ENCODE data around the gene MTCL1.

Gene MTCL1

GRCh38 chr18:8831112-8831511, 125.8 kb downstream of the MTCL1 start:
- TF ChIP-seq ZFX (IDR thresholded peaks at IDR 0.05) (no peak), CTCF (conservative IDR thresholded peaks at IDR 0.05) (no peak)
- H3K27ac ChIP-seq = no peak overlapping the region

- H3K27ac ChIP-seq = no peak overlapping the region
- TF ChIP-seq ZFX (IDR thresholded peaks at IDR 0.05) (no peak), CTCF (conservative IDR thresholded peaks at IDR 0.05) (no peak)
Observed at GRCh38 chr18:8831531-8831930, 126.2 kb downstream of the MTCL1 start.

- no peak overlapping the region for H3K27ac ChIP-seq
- no peak for TF ChIP-seq ZFX (IDR thresholded peaks at IDR 0.05)
Observed at GRCh38 chr18:8833480-8833879, 128.1 kb downstream of the MTCL1 start.

- H3K27ac ChIP-seq = no peak overlapping the region
- TF ChIP-seq CTCF (conservative IDR thresholded peaks at IDR 0.05) (no peak), ZFX (IDR thresholded peaks at IDR 0.05) (no peak)
Observed at GRCh38 chr18:8834881-8835280, 129.5 kb downstream of the MTCL1 start.

- no peak overlapping the region for H3K27ac ChIP-seq
- TF ChIP-seq ZFX (IDR thresholded peaks at IDR 0.05) (no peak), CTCF (conservative IDR thresholded peaks at IDR 0.05) (no peak)
Observed at GRCh38 chr18:8835521-8835953, 130.2 kb downstream of the MTCL1 start.

- no peak overlapping the region for H3K27ac ChIP-seq
- TF ChIP-seq ZFX (IDR thresholded peaks at IDR 0.05) = no peak
- TF ChIP-seq CTCF (conservative IDR thresholded peaks at IDR 0.05) = no peak
Observed at GRCh38 chr18:8839281-8839680, 133.9 kb downstream of the MTCL1 start.

GRCh38 chr18:8841781-8842485, 136.6 kb downstream of the MTCL1 start:
- no peak overlapping the region for H3K27ac ChIP-seq

More at GRCh38 chr18:8841781-8842485, 136.6 kb downstream of the MTCL1 start:
- no peak for TF ChIP-seq ZFX (IDR thresholded peaks at IDR 0.05)
- no peak for TF ChIP-seq CTCF (conservative IDR thresholded peaks at IDR 0.05)
